ENCODE measurements around the gene TRPM4. TPM values are rescaled to one million over a fixed set of nuclear protein-coding genes. Genes with fewer than 3 reads are reported as not detected.

The TRPM4 gene
- total and polyA plus RNA-seq, 10 of the 15 experiments (the other 5 are each of a cell fraction or from before 2014, with no cell fraction given), result 0.10 to 0.64 (median 0.15) TPM; not detected in 7

- TF ChIP-seq SKIL (IDR thresholded peaks at IDR 0.05; ENCODE audit: low read depth, poor library complexity, severe bottlenecking) (peak; percentile 51), ELK1 (IDR thresholded peaks at IDR 0.05; ENCODE audit: low read depth, low read length) (peak; percentile 35; the same call in 1 of the 2 replicates), SMARCA5 (IDR thresholded peaks at IDR 0.05) (peak; percentile 85; the same call in 1 of the 2 replicates), RB1 (IDR thresholded peaks at IDR 0.05; ENCODE audit: borderline replicate concordance) (peak; percentile 95; the same call in 1 of the 2 replicates)
Observed at GRCh38 chr19:49118565-49119410, 38.8 kb upstream of the TRPM4 start, which contains the start of gene C19orf73 (continued).

GRCh38 chr19:49119411-49120324 lies 37.9 kb upstream of the TRPM4 start, which contains the start of gene PPFIA3:
PPFIA3 (plus strand) TSS chr19:49119544; CDS start chr19:49127874, 8,330 bp downstream.
- peaks cover 7 to 8% of the 10 kb centered on the region in 2 experiments for H3K27me3 ChIP-seq (replicated peaks in 1 of 2; ENCODE audit: control insufficient read depth in 2 of 2, insufficient read depth in 2 of 2, low read length in 1 of 2)
- RAD21 ChIA-PET (ENCODE audit: unreplicated experiment), result no interaction called here
- H3K36me3 ChIP-seq (ENCODE audit: control insufficient read depth in 2 of 2, insufficient read depth in 2 of 2, low read length in 1 of 2), result no peaks in the 10 kb centered on the region
- DNase-seq (ENCODE audit: low read depth, low spot score) (no peak), FAIRE-seq (no peak), ATAC-seq (no peak; the same call in 2 of the 3 replicates)
- no peaks in the 10 kb centered on the region for H4K20me1 ChIP-seq (ENCODE audit: control insufficient read depth, insufficient read depth)
- peak within 1 kb of the TSS; percentile 75 for H3K4me2 ChIP-seq (ENCODE audit: control insufficient read depth, insufficient read depth)
- H3K79me2 ChIP-seq (ENCODE audit: control insufficient read depth, insufficient read depth, low read length), result no peaks in the 10 kb centered on the region
- peak within 1 kb of the TSS; percentile 96 for H2AFZ ChIP-seq (ENCODE audit: control insufficient read depth, low read depth, low read length)
- H3K9me3 ChIP-seq (replicated peaks; ENCODE audit: control insufficient read depth, insufficient read depth, low read length), result no peaks in the 10 kb centered on the region
- in situ Hi-C loops (cut with MboI), result no loop called here
- H3K4me3 ChIP-seq, result peak within 1 kb of the TSS; percentile 60; the same call in 1 of the 2 replicates
- SMC1A ChIA-PET (ENCODE audit: uncharacterized antibody, unreplicated experiment), result no interaction called here
- intact Hi-C loops (cut with micrococcal nuclease; ENCODE audit: unreplicated experiment), result no loop called here
- H3K4me1 ChIP-seq (ENCODE audit: control insufficient read depth, insufficient read depth, low read length), result peaks cover 8% of the 10 kb centered on the region; the same call in 1 of the 2 replicates
- CTCF ChIA-PET, result interaction anchor here (1.2 to 1.6 kb wide), 2 partner anchors 13 to 22 kb away, joined by 3 to 4 read pairs; no protein-coding TSS in a partner anchor
- 3% methylated on average over 52 of the region's 90 CpGs for WGBS (ENCODE audit: insufficient coverage, insufficient replicate concordance, low lambda C conversion rate, missing lambda C conversion rate)
- no TSS peak for BruUV-seq (replicated peaks)
- H3K27ac ChIP-seq (ENCODE audit: control insufficient read depth, insufficient read depth), result peak within 1 kb of the TSS; percentile 73
- peak within 1 kb of the TSS; percentile 76 for H3K9ac ChIP-seq (ENCODE audit: control insufficient read depth, insufficient read depth, low read length)
- POLR2A ChIA-PET, result no interaction called here
- TF ChIP-seq GABPA (IDR thresholded peaks at IDR 0.05; ENCODE audit: low read depth) (no peak), CBFB (IDR thresholded peaks at IDR 0.05; ENCODE audit: low read depth) (no peak), FOXK2 (IDR thresholded peaks at IDR 0.05) (no peak), NFYA (IDR thresholded peaks at IDR 0.05; ENCODE audit: borderline replicate concordance, low read depth, low read length) (no peak), TARDBP (IDR thresholded peaks at IDR 0.05; ENCODE audit: borderline replicate concordance) (no peak), JUND (IDR thresholded peaks at IDR 0.05; ENCODE audit: low read depth, low read length) (no peak), ZBTB11 (CRISPR knock-in tag; IDR thresholded peaks at IDR 0.05) (no peak), SRF (IDR thresholded peaks at IDR 0.05; ENCODE audit: low read depth in 2 of 2, low read length in 2 of 2) (no peak), SP1 (IDR thresholded peaks at IDR 0.05; ENCODE audit: low read depth, low read length) (no peak), RB1 (IDR thresholded peaks at IDR 0.05; ENCODE audit: borderline replicate concordance) (no peak)
